Astrocyte of the cerebellum (primary cell): ENCODE measurements around the gene SEMA5A.

ENCODE experiments used
- DNase-seq: peaks from one replicate; pipeline ENCODE4 v3.0.0-alpha.2; 2011; ENCODE audit warnings: low read depth
- H3K4me3 ChIP-seq: 2 replicates; pipeline ENCODE4 v1.5.1; 2011; ENCODE audit warnings: mild to moderate bottlenecking, low read depth, low read length, moderate library complexity
- CTCF ChIP-seq: IDR thresholded peaks from 2 replicates; pipeline ENCODE4 v1.5.1; 2012; ENCODE audit warnings: low read length, low read depth, moderate library complexity, mild to moderate bottlenecking; ENCODE audit errors: missing control alignments
- in situ Hi-C: cut with HindIII; loops from 2 replicates; pipeline ENCODE4 v1.10.0; 2017; ENCODE audit warnings: low sequenced_read_pairs

Gene SEMA5A

DNA sequence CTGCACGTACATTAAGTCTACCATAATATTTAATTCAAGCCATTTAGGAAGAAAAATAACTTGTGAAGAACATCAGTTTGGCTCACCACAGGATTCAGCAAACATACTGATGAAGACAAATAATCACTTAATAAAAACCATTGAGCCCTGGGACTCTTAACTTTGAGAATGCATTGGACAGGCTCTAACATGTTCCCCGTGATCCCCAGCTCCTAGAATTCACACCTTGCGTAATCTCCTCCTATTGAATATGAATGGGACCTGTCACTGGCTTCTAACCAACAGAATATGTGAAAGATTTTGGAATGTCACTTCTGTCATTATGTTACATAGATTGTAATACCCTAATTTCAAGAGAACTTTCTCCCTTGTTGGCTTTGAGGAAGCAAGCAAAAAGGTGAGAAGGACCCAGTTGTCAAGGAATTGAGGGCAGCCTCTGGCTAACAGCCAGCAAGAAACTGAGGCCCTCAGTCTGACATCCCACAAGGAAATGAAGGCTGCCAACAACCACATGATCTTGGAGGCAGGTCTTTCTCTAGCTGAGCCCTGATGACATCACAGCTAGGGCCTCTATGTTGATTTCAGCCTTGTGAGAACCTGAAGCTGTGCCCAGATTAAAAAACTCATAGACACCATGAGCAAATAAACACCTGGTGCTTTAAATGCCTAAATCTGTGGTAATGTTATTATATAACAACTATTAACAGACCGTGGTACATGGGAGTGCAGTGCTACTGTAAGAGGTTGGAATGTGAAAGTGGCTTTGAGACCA is 433.2 kb downstream of the SEMA5A start:
- TF ChIP-seq CTCF = no peak
- in situ Hi-C loops = no loop called here
- H3K4me3 ChIP-seq = no peak overlapping the region
- no peak for DNase-seq

- H3K4me3 ChIP-seq = no peak overlapping the region
- no peak for DNase-seq
- TF ChIP-seq CTCF = no peak
- in situ Hi-C loops = no loop called here
Observed at GRCh38 chr5:9108162-9108561, 437.7 kb downstream of the SEMA5A start.

DNA sequence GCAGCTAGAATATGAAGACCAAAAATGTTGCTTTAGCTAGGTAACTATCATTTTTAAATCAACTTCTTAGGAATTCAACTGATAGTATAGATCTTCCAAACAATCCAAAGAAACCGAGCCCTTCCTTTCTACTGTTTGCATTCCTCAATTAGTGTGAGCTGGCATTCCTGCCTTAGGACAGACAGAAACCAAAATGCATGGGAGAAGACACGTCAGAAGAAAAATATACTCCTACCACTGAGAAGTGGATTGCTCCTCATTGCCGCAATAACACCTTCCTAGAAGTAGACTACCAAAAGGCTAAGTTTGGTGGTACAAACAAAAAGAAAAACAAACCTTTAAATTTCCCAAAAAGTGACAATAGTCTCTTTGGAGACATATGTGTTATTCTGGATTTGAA is 440.0 kb downstream of the SEMA5A start:
- in situ Hi-C loops = no loop called here
- TF ChIP-seq CTCF = no peak
- no peak for DNase-seq

GRCh38 chr5:9104571-9105339 is 441.1 kb downstream of the SEMA5A start:
- in situ Hi-C loops = no loop called here
- TF ChIP-seq CTCF = no peak
- DNase-seq = no peak
- H3K4me3 ChIP-seq = no peak overlapping the region

More for the DNA sequence above, 440.0 kb downstream of the SEMA5A start:
- H3K4me3 ChIP-seq = no peak overlapping the region

GRCh38 chr5:9103290-9103689 is 442.6 kb downstream of the SEMA5A start:
- DNase-seq = no peak
- no peak for TF ChIP-seq CTCF
- in situ Hi-C loops = no loop called here
- H3K4me3 ChIP-seq = no peak overlapping the region

- in situ Hi-C loops = no loop called here
- no peak for DNase-seq
- no peak overlapping the region for H3K4me3 ChIP-seq
- TF ChIP-seq CTCF = no peak
Observed at GRCh38 chr5:9099689-9100088, 446.2 kb downstream of the SEMA5A start.
